Muscle of leg (tissue), 11 donors: ENCODE results near the gene ACSF3. TPM values are rescaled to one million over a fixed set of nuclear protein-coding genes. Genes with fewer than 3 reads are reported as not detected.

Experiments used
- DNase-seq: peaks from one replicate; pipeline ENCODE4 v3.0.0; 2013
- H3K27ac ChIP-seq: one replicate; pipeline ENCODE4 v1.5.1; 2013; ENCODE audit warnings: mild to moderate bottlenecking, low read length, control low read depth
- H3K27me3 ChIP-seq: one replicate; pipeline ENCODE4 v1.6.1; 2013; ENCODE audit warnings: low read length; ENCODE audit not compliant: control insufficient read depth, insufficient read depth
- H3K36me3 ChIP-seq: one replicate; pipeline ENCODE4 v1.6.1; 2013; ENCODE audit warnings: low read length; ENCODE audit not compliant: control insufficient read depth, insufficient read depth
- H3K4me1 ChIP-seq: one replicate; pipeline ENCODE4 v1.6.1; 2013; ENCODE audit warnings: low read length; ENCODE audit not compliant: control insufficient read depth, insufficient read depth
- H3K4me3 ChIP-seq: one replicate; pipeline ENCODE4 v1.5.1; 2013; ENCODE audit warnings: low read length, control low read depth
- H3K9me3 ChIP-seq: replicated peaks from 2 replicates; pipeline ENCODE4 v1.6.1; 2013; ENCODE audit warnings: low read depth, low read length; ENCODE audit not compliant: control insufficient read depth
- WGBS: methylation state at CpG from one replicate; pipeline ENCODE4 v1.1.5; 2013; ENCODE audit warnings: missing lambda C conversion rate; ENCODE audit not compliant: insufficient coverage; 5-methylcytosine and 5-hydroxymethylcytosine counted together
- polyA plus RNA-seq, 8 donors: library from polyadenylated mRNA; unstranded; fragments of 120-200 nt; gene quantifications; one replicate each; pipeline versions ENCODE4 v1.2.1 to v1.2.3, GENCODE V29; 2013; ENCODE audit warnings: inconsistent platforms in 1 of 8, low replicate concordance in 1 of 8; ENCODE audit not compliant: insufficient read length in 8 of 8, insufficient read depth in 1 of 8
- total RNA-seq: library from RNA; stranded (reverse); fragments of 120-200 nt; gene quantifications from one replicate; pipeline ENCODE4 v1.2.4, GENCODE V29; 2013

Gene ACSF3
- total and polyA plus RNA-seq, 9 donors: 13.4 to 18.6 (median 16.7) TPM

DNA sequence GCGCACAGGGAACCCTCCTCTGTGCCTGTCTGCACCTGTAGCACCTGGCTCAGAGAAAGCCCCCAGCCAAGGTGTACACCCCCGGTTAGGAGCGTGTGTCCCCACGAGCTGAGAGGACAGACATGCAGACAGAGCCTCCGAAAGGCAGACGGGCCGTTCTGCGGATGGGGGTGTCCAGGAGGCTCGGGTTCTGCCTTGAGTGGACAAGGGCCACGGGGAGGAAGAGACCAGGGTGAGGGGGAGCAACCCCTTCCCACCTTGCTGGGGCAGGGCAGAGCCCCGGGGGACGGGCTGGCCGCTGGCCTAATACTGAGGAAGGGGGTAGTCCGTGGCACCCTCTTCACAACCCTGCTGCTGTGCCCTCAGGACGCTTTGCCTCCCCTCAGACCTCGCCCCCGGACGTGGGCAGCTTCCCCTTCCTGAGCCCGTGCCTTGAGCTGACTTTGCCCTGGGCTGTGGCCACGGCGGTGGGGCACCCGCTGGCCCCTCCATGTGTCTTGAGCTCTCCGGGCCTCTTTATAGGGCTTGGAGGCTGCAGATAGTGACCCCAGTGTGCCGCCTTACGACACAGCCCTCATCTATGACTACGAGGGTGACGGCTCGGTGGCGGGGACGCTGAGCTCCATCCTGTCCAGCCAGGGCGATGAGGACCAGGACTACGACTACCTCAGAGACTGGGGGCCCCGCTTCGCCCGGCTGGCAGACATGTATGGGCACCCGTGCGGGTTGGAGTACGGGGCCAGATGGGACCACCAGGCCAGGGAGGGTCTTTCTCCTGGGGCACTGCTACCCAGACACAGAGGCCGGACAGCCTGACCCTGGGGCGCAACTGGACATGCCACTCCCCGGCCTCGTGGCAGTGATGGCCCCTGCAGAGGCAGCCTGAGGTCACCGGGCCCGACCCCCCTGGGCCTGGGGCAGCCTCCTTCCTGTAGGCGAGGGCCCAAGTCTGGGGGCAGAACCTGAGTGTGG is 101.0 kb downstream of the ACSF3 start:
- WGBS: 78% methylated on average over 45 of the region's 45 CpGs
- Histone ChIP-seq H3K27ac (no peak overlapping the region), H3K27me3 (peaks cover 20% of the 10 kb centered on the region), H3K4me3 (no peak overlapping the region), H3K4me1 (peaks cover 7% of the 10 kb centered on the region), H3K9me3 (no peaks in the 10 kb centered on the region), H3K36me3 (peaks cover 46% of the 10 kb centered on the region)
- DNase-seq: peak; percentile 4

DNA sequence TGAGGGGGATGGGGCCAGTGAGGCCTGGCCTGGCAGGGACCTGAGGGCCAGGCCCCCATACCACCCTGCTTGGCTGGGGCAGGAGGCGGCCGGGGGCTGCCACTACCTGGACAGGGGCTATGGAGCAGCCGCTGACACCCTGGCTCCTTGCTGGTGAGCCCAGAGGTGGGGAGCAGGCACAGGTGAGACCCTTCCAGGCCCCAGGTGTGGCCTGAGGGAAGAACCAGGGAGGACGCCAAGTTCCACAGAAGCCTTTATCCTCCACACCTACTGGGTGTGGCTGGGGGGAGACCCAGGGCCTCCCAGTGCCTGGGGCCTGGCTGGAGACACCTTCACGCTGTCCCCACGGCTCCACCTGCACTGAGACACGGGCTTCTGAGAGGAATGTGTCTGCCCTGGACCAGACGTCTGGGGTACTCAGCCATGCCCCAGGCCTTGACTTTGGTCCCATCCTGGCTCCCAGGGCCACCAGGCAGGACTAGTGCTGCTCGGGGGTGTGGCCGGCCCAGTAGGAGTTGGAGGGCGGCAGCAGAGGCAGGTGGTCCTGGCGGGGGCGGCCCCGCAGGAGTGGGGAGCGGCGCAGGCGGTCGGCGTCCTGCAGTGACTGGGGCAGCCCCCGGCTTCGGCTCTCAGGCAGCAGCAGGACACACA is 102.0 kb downstream of the ACSF3 start:
- 79% methylated on average over 19 of the region's 21 CpGs for WGBS
- Histone ChIP-seq H3K4me3 (no peak overlapping the region), H3K4me1 (peaks cover 17% of the 10 kb centered on the region), H3K36me3 (peaks cover 36% of the 10 kb centered on the region), H3K9me3 (no peaks in the 10 kb centered on the region), H3K27ac (no peak overlapping the region), H3K27me3 (peaks cover 31% of the 10 kb centered on the region)
- no peak for DNase-seq

DNA sequence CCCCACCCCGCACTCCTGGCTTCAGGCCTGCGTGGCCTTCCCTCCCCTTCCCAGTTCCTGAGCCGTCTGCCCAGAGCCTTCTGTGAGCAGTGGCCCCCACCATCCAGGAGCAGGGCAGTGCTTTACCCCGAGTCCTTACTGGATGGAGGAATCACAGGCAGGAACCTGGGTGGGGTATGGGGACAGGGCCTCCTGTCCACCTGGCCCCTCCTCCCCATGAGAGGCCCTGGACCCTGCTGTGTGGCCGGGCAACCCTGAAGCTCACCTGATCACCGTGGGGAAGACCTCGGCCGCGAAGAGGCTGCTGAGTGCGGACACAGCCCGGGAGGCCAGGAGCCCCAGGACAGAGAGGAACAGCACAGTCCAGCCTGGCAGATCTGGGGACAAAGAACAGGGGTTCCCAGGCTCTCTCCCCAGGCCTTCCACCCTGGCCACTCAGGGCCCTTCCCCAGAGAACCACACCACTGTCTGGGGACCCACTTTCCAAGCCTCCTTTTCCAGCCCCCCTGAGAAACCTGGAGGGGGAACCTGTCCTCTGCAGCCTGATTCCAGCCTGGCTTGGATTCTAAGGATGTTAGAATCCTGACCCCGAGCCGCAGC is 103.5 kb downstream of the ACSF3 start:
- Histone ChIP-seq H3K36me3 (peaks cover 28% of the 10 kb centered on the region), H3K9me3 (no peaks in the 10 kb centered on the region), H3K27me3 (peaks cover 37% of the 10 kb centered on the region), H3K4me3 (no peak overlapping the region), H3K4me1 (peaks cover 19% of the 10 kb centered on the region), H3K27ac (no peak overlapping the region)
- DNase-seq: no peak
- 74% methylated on average over 10 of the region's 13 CpGs for WGBS

DNA sequence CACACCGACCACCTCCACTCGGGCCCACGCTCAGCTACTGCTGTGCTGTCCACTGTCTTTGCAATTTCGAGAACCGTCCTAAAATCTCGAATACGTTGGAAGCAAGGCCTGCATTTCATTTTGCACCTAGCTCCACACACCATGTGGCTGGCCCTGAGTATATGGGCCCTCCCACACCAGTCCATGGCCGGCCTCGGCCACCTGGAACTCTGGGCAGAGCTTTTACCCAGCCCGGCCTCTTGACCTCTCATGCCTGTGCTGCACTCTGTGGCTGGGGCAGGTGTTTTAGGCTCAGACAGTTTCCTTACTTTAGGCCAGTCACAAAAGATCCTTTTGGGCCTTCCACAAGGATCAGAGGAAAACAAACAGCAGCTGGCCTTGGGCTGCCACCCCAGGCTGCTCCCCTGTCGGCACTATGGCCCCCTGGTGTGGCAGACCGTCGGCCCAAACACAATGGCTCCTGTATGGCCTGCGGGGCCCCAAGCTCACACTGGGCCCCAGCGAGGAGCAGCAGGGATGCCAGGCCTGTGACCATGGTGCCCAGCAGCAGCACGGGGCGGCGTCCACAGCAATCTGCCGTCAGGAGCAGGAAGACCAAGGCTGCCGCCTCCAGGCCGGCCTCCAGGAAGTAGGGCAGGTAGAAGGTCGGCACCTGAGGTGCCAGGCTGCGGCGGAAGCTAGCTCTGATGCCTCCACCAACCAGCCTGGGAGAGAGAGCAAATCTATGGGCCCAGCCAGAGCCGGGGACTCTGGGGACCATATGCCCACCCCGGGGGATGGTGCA is 104.2 kb downstream of the ACSF3 start:
- peaks cover 19% of the 10 kb centered on the region for H3K4me1 ChIP-seq
- H3K27ac ChIP-seq: no peak overlapping the region
- no peaks in the 10 kb centered on the region for H3K9me3 ChIP-seq
- WGBS: 64% methylated on average over 26 of the region's 26 CpGs
- H3K4me3 ChIP-seq: no peak overlapping the region
- DNase-seq: no peak
- peaks cover 44% of the 10 kb centered on the region for H3K27me3 ChIP-seq
- peaks cover 28% of the 10 kb centered on the region for H3K36me3 ChIP-seq

DNA sequence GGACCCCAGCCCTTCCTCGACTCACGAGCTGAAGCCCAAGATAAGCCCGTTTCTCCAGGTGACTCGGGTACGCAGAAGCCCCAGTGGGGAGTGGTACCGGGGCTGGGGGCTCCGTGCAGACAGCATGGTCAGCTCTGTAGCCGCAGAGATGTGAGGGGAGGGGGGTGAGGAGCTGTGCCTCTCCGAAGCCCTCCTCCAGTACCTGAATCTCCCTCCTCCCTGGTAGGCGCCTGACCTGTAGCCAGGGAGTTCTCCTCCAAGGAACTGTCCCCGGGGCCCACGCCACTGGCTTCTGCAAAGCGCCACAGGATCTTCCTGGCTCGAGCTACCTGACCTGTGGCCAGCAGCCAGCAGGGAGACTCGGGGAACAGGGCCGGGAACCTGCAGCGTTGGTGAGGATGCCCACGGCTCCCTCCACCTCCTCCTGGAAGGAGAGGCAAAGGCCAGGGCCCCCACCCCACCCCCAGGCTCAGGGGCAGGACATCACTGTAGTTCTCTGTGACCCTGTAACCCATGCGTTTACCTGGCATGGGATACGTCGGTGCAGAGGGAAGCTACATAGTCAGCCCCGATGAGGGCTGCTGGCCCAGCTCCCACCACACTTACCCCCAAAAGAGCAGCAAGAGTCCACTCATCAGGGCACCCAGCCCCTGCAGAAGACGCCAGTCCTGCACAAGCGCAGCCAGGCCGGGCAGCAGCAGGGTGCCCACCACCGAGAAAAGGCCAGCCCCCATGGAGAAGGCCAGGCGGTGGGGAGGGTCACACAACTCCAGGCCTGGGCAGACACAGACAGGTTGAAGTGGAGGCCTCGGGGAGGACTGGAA is 105.0 kb downstream of the ACSF3 start:
- no peak for DNase-seq
- no peaks in the 10 kb centered on the region for H3K9me3 ChIP-seq
- H3K36me3 ChIP-seq: peaks cover 24% of the 10 kb centered on the region
- no peak overlapping the region for H3K4me3 ChIP-seq
- 63% methylated on average over 22 of the region's 28 CpGs for WGBS
- peaks cover 19% of the 10 kb centered on the region for H3K4me1 ChIP-seq
- no peak overlapping the region for H3K27ac ChIP-seq
- H3K27me3 ChIP-seq: peaks cover 49% of the 10 kb centered on the region

DNA sequence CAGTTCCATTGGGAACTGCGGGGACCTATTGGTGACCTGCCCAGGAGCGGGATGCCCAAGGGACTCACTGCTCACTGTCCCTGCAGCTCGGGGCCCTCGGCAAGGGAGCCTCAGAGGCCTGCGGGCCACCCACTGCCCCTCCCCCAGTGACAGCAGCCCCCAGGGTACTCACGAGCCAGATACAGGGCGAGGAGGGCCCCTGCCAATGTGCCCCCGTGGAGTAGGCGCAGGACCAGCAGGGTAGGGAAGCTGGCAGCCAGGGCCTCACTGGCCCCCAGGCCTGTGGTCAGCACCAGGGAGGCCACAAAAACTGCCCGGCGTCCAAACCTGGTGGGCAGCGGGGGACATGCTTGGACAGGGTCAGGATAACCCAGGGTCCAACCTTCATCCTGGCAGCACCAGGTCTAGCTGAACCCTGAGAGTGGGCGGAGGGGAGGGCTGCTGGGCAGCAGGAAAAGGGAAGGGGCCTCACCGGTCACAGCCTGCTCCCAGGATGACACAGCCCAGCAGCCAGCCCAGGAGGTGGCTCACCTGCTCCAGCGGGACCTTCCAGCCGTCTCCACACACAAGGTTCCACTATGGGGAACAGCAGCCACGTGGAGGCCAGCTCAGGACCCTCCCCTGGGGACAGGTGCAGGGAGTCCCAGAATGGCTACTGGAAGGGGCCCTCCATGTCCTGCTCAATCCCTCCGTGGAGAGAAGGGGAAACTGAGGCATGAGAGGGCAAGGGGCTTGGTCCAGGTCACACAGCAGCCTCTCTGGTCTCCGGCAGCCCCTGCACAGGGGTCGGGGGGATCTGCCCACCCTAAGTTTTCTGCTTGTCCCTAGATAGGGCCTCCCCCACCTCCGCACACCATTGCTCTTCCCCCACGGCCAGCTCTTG is 105.8 kb downstream of the ACSF3 start:
- H3K27ac ChIP-seq: no peak overlapping the region
- H3K4me1 ChIP-seq: peaks cover 19% of the 10 kb centered on the region
- WGBS: 67% methylated on average over 20 of the region's 22 CpGs
- H3K4me3 ChIP-seq: no peak overlapping the region
- peaks cover 49% of the 10 kb centered on the region for H3K27me3 ChIP-seq
- no peaks in the 10 kb centered on the region for H3K9me3 ChIP-seq
- peaks cover 16% of the 10 kb centered on the region for H3K36me3 ChIP-seq
- DNase-seq: no peak

DNA sequence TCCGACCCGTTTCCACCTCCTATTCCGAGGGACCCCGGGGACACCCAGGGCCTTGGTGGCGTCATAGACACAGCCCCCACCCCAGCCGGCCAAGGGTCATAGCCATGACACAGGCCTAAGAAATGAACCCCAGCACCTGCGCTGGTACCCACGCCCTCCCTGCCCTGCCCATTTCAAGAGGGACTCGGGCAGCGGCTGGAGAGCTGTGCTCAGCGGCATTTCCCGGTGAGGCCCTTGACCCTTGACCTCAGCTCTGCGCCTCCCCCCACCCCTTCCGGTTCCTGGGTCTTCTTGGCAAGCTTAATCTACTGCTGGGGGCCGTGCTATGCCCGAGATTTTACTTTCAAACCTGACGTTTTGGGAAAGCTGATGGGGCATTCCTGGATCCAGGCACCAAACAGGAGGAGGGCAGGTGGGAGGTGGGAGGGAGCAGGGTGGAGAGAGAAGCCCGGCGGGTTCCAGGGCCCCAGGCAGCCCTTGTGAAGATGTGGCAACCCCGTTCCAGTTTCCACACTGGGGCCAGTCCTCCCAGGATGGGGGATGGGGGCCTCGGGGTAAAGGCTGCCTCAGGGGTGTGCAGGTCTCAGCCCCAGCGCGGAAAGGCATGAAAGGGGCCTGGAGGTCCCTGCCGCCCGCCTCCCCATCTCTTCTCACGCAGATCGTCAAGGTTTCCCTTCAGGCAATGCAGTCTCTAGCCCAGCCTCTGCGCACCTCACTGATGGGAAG is 106.6 kb downstream of the ACSF3 start, which contains the start of gene SLC22A31:
TSS of gene SLC22A31 (minus strand) at position 414 of the 726 bp plus-strand sequence. CDS start at position 378, 36 bp downstream.
- Histone ChIP-seq H3K36me3 (peaks cover 9% of the 10 kb centered on the region), H3K9me3 (no peaks in the 10 kb centered on the region), H3K4me1 (peaks cover 19% of the 10 kb centered on the region), H3K27me3 (peaks cover 54% of the 10 kb centered on the region), H3K27ac (no peak within 1 kb of the TSS), H3K4me3 (no peak within 1 kb of the TSS)
- no peak for DNase-seq
- 11% methylated on average over 23 of the region's 28 CpGs for WGBS

DNA sequence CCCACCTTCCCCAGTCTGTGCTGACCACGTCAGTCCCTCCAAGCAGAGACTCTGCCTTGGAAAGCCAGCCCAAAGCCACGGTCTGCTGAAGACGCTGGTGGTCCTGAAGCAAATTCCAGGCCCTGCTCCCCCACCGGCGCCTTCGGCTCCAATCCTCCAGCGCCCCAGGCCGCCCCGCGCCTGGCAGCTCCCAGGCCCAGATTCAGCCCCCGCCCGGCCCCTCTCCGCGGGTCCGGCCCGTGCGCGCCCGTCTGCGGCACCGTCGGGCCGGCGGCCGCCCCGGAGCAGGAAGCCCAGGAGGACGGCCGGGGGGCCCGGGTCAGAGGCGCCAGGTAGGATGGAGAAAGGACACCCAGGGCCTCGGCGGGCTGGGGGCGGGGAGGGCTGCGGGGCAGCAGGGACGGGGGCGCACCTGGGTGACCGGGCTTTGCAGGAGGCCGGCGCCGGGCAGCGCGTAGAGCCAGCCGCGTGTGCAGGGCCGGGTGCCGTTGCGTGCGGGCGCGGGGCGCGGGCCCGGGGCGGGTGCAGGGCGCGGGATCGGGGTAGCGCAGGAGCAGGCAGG is 107.3 kb downstream of the ACSF3 start:
- Histone ChIP-seq H3K4me1 (peaks cover 19% of the 10 kb centered on the region), H3K4me3 (no peak overlapping the region), H3K36me3 (peaks cover 3% of the 10 kb centered on the region), H3K9me3 (no peaks in the 10 kb centered on the region), H3K27me3 (peaks cover 54% of the 10 kb centered on the region), H3K27ac (no peak overlapping the region)
- DNase-seq: no peak
- WGBS: 1% methylated on average over 58 of the region's 58 CpGs
